Activated naive CD8-positive, alpha-beta T cell treated with anti-CD3 and anti-CD28 coated beads, Interleukin-2, amount 50 U/mL, for 16 hours (primary cell): ENCODE results near the gene SUSD2.
A peak's percentile ranks its signal among the peaks of the same experiment; 100 is the strongest.
"Not testable (repeated sequence)": the region's sequence is repeated elsewhere in the genome, so short reads cannot be mapped to it uniquely, and the experiment has no call there.

Experiments
- DNase-seq: peaks from one replicate; pipeline ENCODE4 v3.0.0-alpha.2; 2020; ENCODE audit warnings: low read depth, low spot score

SUSD2 gene

GRCh38 chr22:24213111-24213510 is 31.8 kb downstream of the SUSD2 start:
- DNase-seq, result not testable (repeated sequence)

- no peak for DNase-seq
Measured at GRCh38 chr22:24214467-24215285, 33.4 kb downstream of the SUSD2 start.

GRCh38 chr22:24216541-24217209 is 35.4 kb downstream of the SUSD2 start:
- no peak for DNase-seq

- no peak for DNase-seq
Measured at GRCh38 chr22:24217384-24217783, 36.1 kb downstream of the SUSD2 start.

- DNase-seq, result no peak
Measured at GRCh38 chr22:24219750-24220149, 38.5 kb downstream of the SUSD2 start.

GRCh38 chr22:24224468-24224867 is 43.2 kb downstream of the SUSD2 start:
- DNase-seq, result no peak

GRCh38 chr22:24225044-24225601 is 43.8 kb downstream of the SUSD2 start:
- DNase-seq, result no peak

- no peak for DNase-seq
Measured at GRCh38 chr22:24225951-24226350, 44.7 kb downstream of the SUSD2 start.

GRCh38 chr22:24230911-24231656 is 49.8 kb downstream of the SUSD2 start:
- DNase-seq, result peak; percentile 38

- DNase-seq, result no peak
Measured at GRCh38 chr22:24231706-24232105, 50.4 kb downstream of the SUSD2 start.

GRCh38 chr22:24232124-24232523 is 50.8 kb downstream of the SUSD2 start:
- DNase-seq, result no peak

GRCh38 chr22:24232725-24233124 is 51.4 kb downstream of the SUSD2 start:
- no peak for DNase-seq

- DNase-seq, result no peak
Measured at GRCh38 chr22:24233235-24233634, 51.9 kb downstream of the SUSD2 start.

- DNase-seq, result no peak
Measured at GRCh38 chr22:24233816-24234215, 52.5 kb downstream of the SUSD2 start.

- no peak for DNase-seq
Measured at GRCh38 chr22:24235315-24235714, 54.0 kb downstream of the SUSD2 start.

GRCh38 chr22:24236656-24237055 is 55.4 kb downstream of the SUSD2 start:
- DNase-seq, result no peak

- DNase-seq, result not testable (repeated sequence)
Measured at GRCh38 chr22:24238101-24238694, 56.9 kb downstream of the SUSD2 start.
